ENCODE results near the gene MYLK.

MYLK gene

DNA sequence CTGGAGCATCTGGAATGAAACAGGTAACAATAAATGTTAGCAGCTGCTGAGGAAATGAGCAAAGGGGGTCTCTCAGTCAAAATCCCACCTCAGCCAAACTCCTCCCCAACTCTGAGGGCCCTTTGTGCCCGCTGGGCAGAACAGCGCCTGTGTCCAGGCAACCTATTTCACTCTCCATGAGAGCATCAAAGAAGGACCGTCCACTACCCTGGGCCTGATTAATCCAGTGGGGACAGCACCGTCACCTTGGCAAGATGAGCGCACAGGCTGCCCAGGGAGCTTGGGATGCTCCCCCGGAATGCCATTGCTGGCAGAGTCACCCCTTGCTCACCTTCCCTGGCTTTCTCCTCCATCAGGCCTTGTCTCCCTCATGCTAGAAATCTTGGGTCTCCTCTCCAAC, 201.8 kb downstream of the MYLK start:
- Histone ChIP-seq H3K23ac (ENCODE audit: low read depth, low read length, poor library complexity) (no peak overlapping the region), H3K4me3 (ENCODE audit: low read length in 2 of 2) (no peak overlapping the region), H2BK15ac (ENCODE audit: low read length) (no peak overlapping the region), H2AFZ (ENCODE audit: low read length) (no peak overlapping the region), H3K27ac (replicated peaks; ENCODE audit: low read length) (no peak overlapping the region), H4K8ac (ENCODE audit: low read depth, low read length) (no peak overlapping the region), H3K9ac (ENCODE audit: low read depth, low read length, poor library complexity) (no peak overlapping the region), H3K79me1 (ENCODE audit: low read depth, low read length) (no peaks in the 10 kb centered on the region), H3K4me2 (ENCODE audit: insufficient read depth, low read length, poor library complexity, severe bottlenecking) (no peak overlapping the region), H3K9me3 (replicated peaks in 1 of 2; ENCODE audit: control insufficient read depth in 2 of 2, insufficient read depth in 1 of 2, low read depth in 1 of 2, low read length in 2 of 2) (no peaks in the 10 kb centered on the region), H2BK12ac (ENCODE audit: low read length) (no peak overlapping the region), H2BK120ac (ENCODE audit: low read depth, low read length) (no peak overlapping the region), H3K4me1 (ENCODE audit: control insufficient read depth in 2 of 2, insufficient read depth in 1 of 2, low read depth in 1 of 2, low read length in 2 of 2) (peaks cover 4 to 7% of the 10 kb centered on the region in 2 donors), H3K36me3 (replicated peaks in 1 of 2; ENCODE audit: control insufficient read depth in 2 of 2, insufficient read depth in 2 of 2, low read length in 2 of 2) (peaks cover 11 to 12% of the 10 kb centered on the region in 2 donors), H4K91ac (ENCODE audit: low read depth, low read length, poor library complexity) (peak overlapping the region; percentile 38), H3K4ac (ENCODE audit: low read length) (no peak overlapping the region), H3K18ac (ENCODE audit: low read length) (no peak overlapping the region), H3K14ac (ENCODE audit: low read length) (no peak overlapping the region), H2AK5ac (ENCODE audit: low read depth, low read length) (no peak overlapping the region), H3K27me3 (ENCODE audit: control insufficient read depth in 3 of 3, insufficient read depth in 3 of 3, low read depth in 1 of 3, low read length in 3 of 3) (no peaks in the 10 kb centered on the region), H2BK5ac (ENCODE audit: low read length) (no peak overlapping the region)
- no CpG with 5 or more reads among the region's 6 CpGs for WGBS, 2 donors (ENCODE audit: extremely low coverage in 2 of 2, insufficient read length in 2 of 2, insufficient replicate concordance in 1 of 2)
- DNase-seq (ENCODE audit: low spot score): no peak

DNA sequence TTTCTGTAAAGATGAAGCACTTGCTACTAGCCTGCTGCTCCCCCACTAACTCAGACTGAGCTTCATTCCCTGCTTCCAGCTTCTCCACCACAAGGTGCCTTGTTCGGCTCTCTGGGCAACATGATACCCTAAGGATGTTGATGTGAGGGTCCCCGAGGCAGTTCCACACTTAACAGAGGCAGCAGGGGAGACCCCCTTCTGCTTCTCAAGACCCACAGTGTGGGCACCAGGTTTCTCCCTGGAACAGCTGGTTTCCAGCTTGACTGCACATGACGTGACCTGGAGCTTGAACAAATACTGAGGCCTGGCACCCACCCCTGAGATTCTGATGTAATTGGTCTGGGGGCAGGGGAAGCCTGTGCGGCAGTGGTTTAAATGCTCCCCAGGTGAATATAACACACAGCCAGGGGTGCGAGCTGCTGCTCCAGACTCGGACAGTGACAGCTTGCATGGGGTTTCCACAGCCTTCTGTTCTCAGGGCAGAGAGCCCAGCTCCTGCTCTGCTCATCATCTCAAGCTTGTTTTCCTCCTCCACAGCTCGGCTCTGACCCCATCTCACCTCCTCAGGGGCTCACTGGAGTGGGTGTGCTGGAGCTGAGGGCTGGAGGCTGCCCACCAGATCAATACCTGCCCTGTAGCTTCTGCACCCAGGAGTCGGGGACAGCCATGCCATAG, 204.3 kb downstream of the MYLK start:
- H2BK15ac ChIP-seq (ENCODE audit: low read length): no peak overlapping the region
- no peak overlapping the region for H4K91ac ChIP-seq (ENCODE audit: low read depth, low read length, poor library complexity)
- no peak overlapping the region for H3K4ac ChIP-seq (ENCODE audit: low read length)
- H2AK5ac ChIP-seq (ENCODE audit: low read depth, low read length): no peak overlapping the region
- H3K18ac ChIP-seq (ENCODE audit: low read length): no peak overlapping the region
- no peak overlapping the region for H3K4me2 ChIP-seq (ENCODE audit: insufficient read depth, low read length, poor library complexity, severe bottlenecking)
- H3K23ac ChIP-seq (ENCODE audit: low read depth, low read length, poor library complexity): no peak overlapping the region
- no CpG with 5 or more reads among the region's 8 CpGs for WGBS, 2 donors (ENCODE audit: extremely low coverage in 2 of 2, insufficient read length in 2 of 2, insufficient replicate concordance in 1 of 2)
- H4K8ac ChIP-seq (ENCODE audit: low read depth, low read length): no peak overlapping the region
- H3K27me3 ChIP-seq (ENCODE audit: control insufficient read depth in 3 of 3, insufficient read depth in 3 of 3, low read depth in 1 of 3, low read length in 3 of 3): no peaks in the 10 kb centered on the region
- no peak overlapping the region for H3K14ac ChIP-seq (ENCODE audit: low read length)
- no peak overlapping the region for H3K4me3 ChIP-seq (ENCODE audit: low read length in 2 of 2)
- H2AFZ ChIP-seq (ENCODE audit: low read length): no peak overlapping the region
- no peak for DNase-seq (ENCODE audit: low spot score)
- no peak overlapping the region for H2BK12ac ChIP-seq (ENCODE audit: low read length)
- H3K27ac ChIP-seq (replicated peaks; ENCODE audit: low read length): no peak overlapping the region
- no peaks in the 10 kb centered on the region for H3K9me3 ChIP-seq (replicated peaks in 1 of 2; ENCODE audit: control insufficient read depth in 2 of 2, insufficient read depth in 1 of 2, low read depth in 1 of 2, low read length in 2 of 2)
- no peaks in the 10 kb centered on the region for H3K79me1 ChIP-seq (ENCODE audit: low read depth, low read length)
- no peak overlapping the region for H2BK5ac ChIP-seq (ENCODE audit: low read length)
- H3K36me3 ChIP-seq (replicated peaks in 1 of 2; ENCODE audit: control insufficient read depth in 2 of 2, insufficient read depth in 2 of 2, low read length in 2 of 2): peaks cover 12 to 14% of the 10 kb centered on the region in 2 donors
- H3K9ac ChIP-seq (ENCODE audit: low read depth, low read length, poor library complexity): no peak overlapping the region
- no peak overlapping the region for H2BK120ac ChIP-seq (ENCODE audit: low read depth, low read length)
- H3K4me1 ChIP-seq (ENCODE audit: control insufficient read depth in 2 of 2, insufficient read depth in 1 of 2, low read depth in 1 of 2, low read length in 2 of 2): no peaks in the 10 kb centered on the region

DNA sequence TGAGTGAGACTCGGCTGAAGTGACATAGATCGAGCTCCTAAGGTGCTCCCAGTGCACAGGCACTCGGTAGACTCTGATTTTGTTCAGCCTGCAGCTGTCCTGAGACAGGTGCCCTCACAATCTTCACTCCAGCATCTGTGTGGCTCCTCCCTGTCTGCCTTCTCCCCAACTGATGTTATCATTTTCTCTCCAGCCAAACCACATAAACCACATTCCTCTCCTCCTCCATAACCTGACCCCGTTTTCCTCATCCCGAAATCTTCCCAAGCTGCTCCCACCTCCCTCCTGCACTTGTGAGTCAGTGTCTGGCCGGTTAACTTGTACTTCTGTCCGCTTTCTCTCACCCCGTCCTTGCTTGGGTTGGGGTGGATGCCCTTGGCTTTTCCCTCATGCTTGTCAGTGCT, 206.0 kb downstream of the MYLK start:
- Histone ChIP-seq H3K14ac (ENCODE audit: low read length) (no peak overlapping the region), H3K18ac (ENCODE audit: low read length) (no peak overlapping the region), H2AFZ (ENCODE audit: low read length) (no peak overlapping the region), H2AK5ac (ENCODE audit: low read depth, low read length) (no peak overlapping the region), H3K27me3 (ENCODE audit: control insufficient read depth in 3 of 3, insufficient read depth in 3 of 3, low read depth in 1 of 3, low read length in 3 of 3) (no peaks in the 10 kb centered on the region), H3K23ac (ENCODE audit: low read depth, low read length, poor library complexity) (no peak overlapping the region), H3K4me2 (ENCODE audit: insufficient read depth, low read length, poor library complexity, severe bottlenecking) (no peak overlapping the region), H3K9ac (ENCODE audit: low read depth, low read length, poor library complexity) (no peak overlapping the region), H3K9me3 (replicated peaks in 1 of 2; ENCODE audit: control insufficient read depth in 2 of 2, insufficient read depth in 1 of 2, low read depth in 1 of 2, low read length in 2 of 2) (no peaks in the 10 kb centered on the region), H3K36me3 (replicated peaks in 1 of 2; ENCODE audit: control insufficient read depth in 2 of 2, insufficient read depth in 2 of 2, low read length in 2 of 2) (peaks cover 12 to 16% of the 10 kb centered on the region in 2 donors), H2BK12ac (ENCODE audit: low read length) (no peak overlapping the region), H2BK5ac (ENCODE audit: low read length) (no peak overlapping the region), H3K79me1 (ENCODE audit: low read depth, low read length) (no peaks in the 10 kb centered on the region), H4K91ac (ENCODE audit: low read depth, low read length, poor library complexity) (no peak overlapping the region), H3K4me3 (ENCODE audit: low read length in 2 of 2) (no peak overlapping the region), H3K4ac (ENCODE audit: low read length) (no peak overlapping the region), H3K27ac (replicated peaks; ENCODE audit: low read length) (no peak overlapping the region), H2BK120ac (ENCODE audit: low read depth, low read length) (no peak overlapping the region), H3K4me1 (ENCODE audit: control insufficient read depth in 2 of 2, insufficient read depth in 1 of 2, low read depth in 1 of 2, low read length in 2 of 2) (no peaks in the 10 kb centered on the region), H2BK15ac (ENCODE audit: low read length) (no peak overlapping the region), H4K8ac (ENCODE audit: low read depth, low read length) (no peak overlapping the region)
- DNase-seq (ENCODE audit: low spot score): no peak
- WGBS, 2 donors (ENCODE audit: extremely low coverage in 2 of 2, insufficient read length in 2 of 2, insufficient replicate concordance in 1 of 2): 100% methylated on average over 2 of the region's 8 CpGs

DNA sequence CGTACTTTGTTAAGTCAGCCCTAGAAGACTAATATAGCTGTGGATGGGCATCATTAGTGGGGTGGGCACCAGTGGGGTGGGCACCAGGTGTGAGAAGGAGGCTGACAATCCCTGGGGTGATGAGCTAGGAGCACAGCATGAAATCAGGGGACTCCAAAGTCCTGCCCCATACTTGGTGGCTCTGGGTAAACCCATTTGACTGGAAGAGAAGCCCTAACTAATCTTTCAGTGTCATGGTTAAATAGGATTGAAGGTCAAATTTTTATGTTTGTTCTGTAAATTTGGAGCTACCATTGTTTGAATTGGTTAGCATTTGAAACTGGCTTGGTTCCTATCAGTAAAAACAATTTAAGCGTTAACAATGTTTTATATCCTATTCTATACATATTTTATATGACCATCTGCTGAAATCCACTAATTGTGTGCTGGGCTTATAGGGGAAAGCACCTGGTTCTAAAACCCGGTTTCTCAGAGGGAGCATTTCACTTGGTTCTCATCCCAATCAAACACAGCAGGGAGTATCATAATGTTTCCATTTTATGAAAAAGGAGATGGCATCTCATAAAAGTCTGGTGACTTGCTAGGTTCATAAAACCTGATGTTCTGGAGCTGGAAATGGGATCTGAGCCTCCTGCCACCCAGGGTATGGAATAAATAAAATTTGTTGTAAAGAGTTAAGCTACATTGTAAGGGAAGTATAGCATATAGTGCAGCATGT, 211.5 kb downstream of the MYLK start:
- Histone ChIP-seq H2BK5ac (ENCODE audit: low read length) (no peak overlapping the region), H3K4me3 (ENCODE audit: low read length in 2 of 2) (no peak overlapping the region), H3K4me1 (ENCODE audit: control insufficient read depth in 2 of 2, insufficient read depth in 1 of 2, low read depth in 1 of 2, low read length in 2 of 2) (no peaks in the 10 kb centered on the region), H4K8ac (ENCODE audit: low read depth, low read length) (no peak overlapping the region), H3K36me3 (replicated peaks in 1 of 2; ENCODE audit: control insufficient read depth in 2 of 2, insufficient read depth in 2 of 2, low read length in 2 of 2) (peaks cover 0 to 4% of the 10 kb centered on the region in 2 donors), H3K4me2 (ENCODE audit: insufficient read depth, low read length, poor library complexity, severe bottlenecking) (no peak overlapping the region), H2BK12ac (ENCODE audit: low read length) (no peak overlapping the region), H3K27ac (replicated peaks; ENCODE audit: low read length) (no peak overlapping the region), H3K18ac (ENCODE audit: low read length) (no peak overlapping the region), H3K23ac (ENCODE audit: low read depth, low read length, poor library complexity) (no peak overlapping the region), H3K4ac (ENCODE audit: low read length) (no peak overlapping the region), H2BK15ac (ENCODE audit: low read length) (no peak overlapping the region), H3K14ac (ENCODE audit: low read length) (no peak overlapping the region), H2AK5ac (ENCODE audit: low read depth, low read length) (no peak overlapping the region), H3K9me3 (replicated peaks in 1 of 2; ENCODE audit: control insufficient read depth in 2 of 2, insufficient read depth in 1 of 2, low read depth in 1 of 2, low read length in 2 of 2) (no peaks in the 10 kb centered on the region), H4K91ac (ENCODE audit: low read depth, low read length, poor library complexity) (no peak overlapping the region), H3K27me3 (ENCODE audit: control insufficient read depth in 3 of 3, insufficient read depth in 3 of 3, low read depth in 1 of 3, low read length in 3 of 3) (no peaks in the 10 kb centered on the region), H3K79me1 (ENCODE audit: low read depth, low read length) (no peaks in the 10 kb centered on the region), H3K9ac (ENCODE audit: low read depth, low read length, poor library complexity) (no peak overlapping the region), H2BK120ac (ENCODE audit: low read depth, low read length) (no peak overlapping the region), H2AFZ (ENCODE audit: low read length) (no peak overlapping the region)
- no CpG with 5 or more reads among the region's 3 CpGs for WGBS, 2 donors (ENCODE audit: extremely low coverage in 2 of 2, insufficient read length in 2 of 2, insufficient replicate concordance in 1 of 2)
- no peak for DNase-seq (ENCODE audit: low spot score)

Data from neuronal stem cell (in vitro differentiated cells).